NCI-H2171 (cell line): ENCODE results near the gene DCK.

ENCODE experiments used
- DNase-seq: peaks from one replicate; lab custom pipeline; 2025; lab: John Stamatoyannopoulos, UW

Gene DCK

GRCh38 chr4:71063711-71064110 lies 70.3 kb downstream of the DCK start:
- no peak for DNase-seq

GRCh38 chr4:71064521-71064920 lies 71.1 kb downstream of the DCK start:
- no peak for DNase-seq

- no peak for DNase-seq
Measured at GRCh38 chr4:71065991-71066510, 72.6 kb downstream of the DCK start.

DNA sequence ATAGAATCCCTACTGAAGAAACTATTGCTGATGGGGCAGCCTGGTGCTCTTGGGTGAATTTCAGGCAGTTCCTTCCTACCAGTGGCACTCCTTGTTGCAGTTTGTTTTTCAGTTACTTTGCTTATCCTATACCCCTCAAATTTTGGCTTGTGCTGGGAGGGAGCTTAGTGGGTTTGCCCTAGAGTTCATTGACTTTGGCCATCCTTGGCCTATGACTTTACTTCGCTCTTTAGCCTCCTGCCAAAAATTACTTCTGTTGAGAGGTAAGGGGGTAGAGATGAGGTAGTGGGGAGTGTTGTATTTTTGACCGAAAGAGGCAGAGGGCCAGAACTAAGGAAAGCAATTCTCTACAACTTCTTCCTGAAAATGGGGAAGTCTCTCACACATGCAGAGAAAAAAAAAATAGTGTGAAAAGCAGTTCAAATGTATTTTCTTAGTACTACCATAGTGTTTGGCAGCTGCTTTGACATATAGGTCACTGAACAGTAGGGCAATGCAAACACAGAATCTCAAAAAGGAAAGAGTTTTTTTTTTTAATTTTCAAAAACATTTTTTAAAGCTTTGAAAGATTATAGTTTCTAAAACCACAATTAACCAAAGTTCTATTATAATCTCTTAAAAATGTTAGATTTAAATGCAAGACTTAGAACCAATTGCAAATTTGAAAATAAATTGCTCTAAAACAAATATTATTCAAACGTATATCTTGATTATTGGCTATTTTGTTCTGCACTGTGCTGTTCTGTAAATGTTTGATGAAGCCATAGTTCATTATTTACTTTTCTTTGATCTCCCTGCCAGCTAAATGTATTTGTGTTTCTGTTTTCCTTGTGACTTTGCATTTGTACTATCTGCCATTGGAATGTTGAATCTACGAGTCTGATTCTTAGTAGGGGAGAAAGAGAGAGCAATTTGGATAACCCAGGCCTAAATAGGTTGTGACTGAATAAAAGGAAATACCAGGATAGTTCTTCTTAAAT lies 73.6 kb downstream of the DCK start:
- no peak for DNase-seq

GRCh38 chr4:71069063-71069462 lies 75.6 kb downstream of the DCK start:
- no peak for DNase-seq

GRCh38 chr4:71070015-71070414 lies 76.6 kb downstream of the DCK start:
- no peak for DNase-seq

DNA sequence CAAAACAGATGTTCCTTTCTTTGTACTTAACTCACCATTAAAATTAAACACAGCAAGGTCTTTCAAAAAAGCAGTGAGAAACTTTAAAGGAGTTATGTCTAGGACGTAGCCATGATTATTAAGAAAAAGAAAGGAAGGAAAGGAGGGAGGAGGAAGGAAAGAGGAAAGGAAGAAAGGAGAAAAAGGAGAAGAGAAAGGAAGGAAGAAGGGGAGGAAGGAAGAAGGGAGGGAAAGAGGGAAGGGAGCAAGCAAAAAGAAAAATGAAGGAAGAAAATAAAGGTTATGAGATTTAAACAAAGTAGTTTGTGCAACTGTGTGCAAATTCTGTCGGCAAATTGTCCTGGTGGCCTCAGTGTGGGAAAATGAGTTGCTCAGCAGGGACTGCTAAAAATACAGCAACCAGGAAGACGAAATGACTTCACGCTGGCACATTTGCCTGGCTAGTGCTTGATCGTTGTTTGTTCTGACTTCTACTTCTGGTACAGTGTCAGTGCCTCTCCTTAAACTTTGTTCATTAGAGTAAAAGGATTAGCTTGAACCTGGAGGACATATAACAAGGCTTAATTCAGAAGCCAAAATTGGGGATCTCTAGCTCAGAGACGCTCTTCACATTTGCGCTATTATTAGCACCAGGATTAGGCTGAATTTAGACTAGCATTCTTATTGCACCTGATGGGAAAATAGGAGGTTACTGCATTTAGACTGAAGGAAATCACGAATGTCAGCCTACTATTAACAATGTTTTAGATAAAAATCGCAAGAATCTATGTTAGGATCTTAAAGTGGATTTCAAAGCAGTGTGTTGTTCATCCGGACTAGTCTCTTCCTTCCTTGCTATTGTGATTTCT lies 81.2 kb downstream of the DCK start:
- no peak for DNase-seq
